IMR-90 (cell line): ENCODE results near the gene CDKL1. TPM values are rescaled to one million over a fixed set of nuclear protein-coding genes. Genes with fewer than 3 reads are reported as not detected.

Experiments
- ATAC-seq: fragments of 200-7000 bp; cut with Tn5 transposase; 2 replicates; pipeline ENCODE4 v1.9.1; 2020; ENCODE audit warnings: low read depth, mild to moderate bottlenecking, moderate library complexity
- BruUV-seq: library from RNA; stranded (reverse); fragments of 400-500 nt; replicated peaks from 2 replicates; lab custom pipeline; 2021; lab: Mats Ljungman, UMichigan
- CTCF ChIA-PET: fragments of 300-600 bp; formaldehyde crosslinking; extraction: SDS; loops from one replicate; lab custom pipeline; 2021; ENCODE audit warnings: antibody characterized with exemption; lab: Yijun Ruan, JAX
- POLR2A ChIA-PET: fragments of 300-600 bp; sonication (Branson Sonifier 250); formaldehyde crosslinking; loops from one replicate; lab custom pipeline; 2022; ENCODE audit warnings: antibody characterized with exemption; ENCODE audit not compliant: unreplicated experiment; lab: Charles Lee
- DNase-seq: peaks from one replicate; pipeline ENCODE4 v3.0.0; 2013
- H2AFZ ChIP-seq: replicated peaks from 2 replicates; pipeline ENCODE3; 2013; ENCODE audit warnings: low read length, mild to moderate bottlenecking; ENCODE audit not compliant: poor library complexity
- H2AK5ac ChIP-seq: 2 replicates; pipeline ENCODE4 v1.6.1; 2013; ENCODE audit warnings: low read depth, low read length, inconsistent platforms
- H2AK9ac ChIP-seq: replicated peaks from 2 replicates; pipeline ENCODE3; 2013; ENCODE audit warnings: mild to moderate bottlenecking, low read depth, low read length, moderate library complexity; ENCODE audit not compliant: poor library complexity
- H2BK120ac ChIP-seq: 2 replicates; pipeline ENCODE4 v1.6.1; 2013; ENCODE audit warnings: low read depth, low read length, inconsistent platforms
- H2BK15ac ChIP-seq: 3 replicates; pipeline ENCODE4 v1.6.1; 2013; ENCODE audit warnings: low read depth, low read length, inconsistent platforms
- H2BK20ac ChIP-seq: 2 replicates; pipeline ENCODE4 v1.6.1; 2013; ENCODE audit warnings: low read depth, mild to moderate bottlenecking, inconsistent platforms, low read length, moderate library complexity
- H2BK5ac ChIP-seq: 2 replicates; pipeline ENCODE4 v1.6.1; 2013; ENCODE audit warnings: mild to moderate bottlenecking, low read depth, low read length, inconsistent platforms; ENCODE audit not compliant: poor library complexity, severe bottlenecking
- H3K14ac ChIP-seq: replicated peaks from 2 replicates; pipeline ENCODE4 v1.6.1; 2013; ENCODE audit warnings: low read depth, low read length, inconsistent platforms
- H3K18ac ChIP-seq: 2 replicates; pipeline ENCODE4 v1.6.1; 2013; ENCODE audit warnings: low read depth, low read length, control low read depth
- H3K23ac ChIP-seq: 2 replicates; pipeline ENCODE4 v1.6.1; 2013; ENCODE audit warnings: low read depth, low read length, inconsistent platforms
- H3K27ac ChIP-seq: 2 replicates; pipeline ENCODE4 v1.5.1; 2013; ENCODE audit warnings: mild to moderate bottlenecking, control low read depth, low read length; ENCODE audit not compliant: insufficient read depth
- H3K27me3 ChIP-seq: 2 replicates; pipeline ENCODE4 v1.6.1; 2013; ENCODE audit warnings: low read length; ENCODE audit not compliant: control insufficient read depth, insufficient read depth
- H3K36me3 ChIP-seq: 2 replicates; pipeline ENCODE4 v1.6.1; 2013; ENCODE audit warnings: low read length, mixed read lengths; ENCODE audit not compliant: control insufficient read depth, insufficient read depth
- H3K4ac ChIP-seq: 2 replicates; pipeline ENCODE4 v1.6.1; 2013; ENCODE audit warnings: low read depth, low read length, inconsistent platforms
- H3K4me1 ChIP-seq: 2 replicates; pipeline ENCODE4 v1.6.1; 2013; ENCODE audit warnings: low read length, mixed read lengths; ENCODE audit not compliant: control insufficient read depth, insufficient read depth
- H3K4me2 ChIP-seq: 2 replicates; pipeline ENCODE4 v1.6.1; 2013; ENCODE audit warnings: low read depth, mild to moderate bottlenecking, control low read depth, low read length, moderate library complexity
- H3K4me3 ChIP-seq: 2 replicates; pipeline ENCODE4 v1.5.1; 2013; ENCODE audit warnings: low read depth, mild to moderate bottlenecking, control low read depth, low read length, moderate library complexity; ENCODE audit not compliant: insufficient read depth
- H3K56ac ChIP-seq: 2 replicates; pipeline ENCODE4 v1.6.1; 2013; ENCODE audit warnings: low read length, inconsistent platforms; ENCODE audit not compliant: insufficient read depth; ENCODE audit errors: extremely low read depth
- H3K79me1 ChIP-seq, 2 experiments: 2 replicates each; pipeline ENCODE4 v1.6.1; 2013; ENCODE audit warnings: low read length in 2 of 2, inconsistent platforms in 1 of 2, low read depth in 1 of 2
- H3K9ac ChIP-seq: 2 replicates; pipeline ENCODE4 v1.6.1; 2013; ENCODE audit warnings: low read depth, low read length, control low read depth
- H3K9me1 ChIP-seq: 2 replicates; pipeline ENCODE4 v1.6.1; 2013; ENCODE audit warnings: low read length, inconsistent platforms; ENCODE audit not compliant: insufficient read depth
- H3K9me3 ChIP-seq: 2 replicates; pipeline ENCODE4 v1.6.1; 2013; ENCODE audit warnings: low read length; ENCODE audit not compliant: control insufficient read depth, insufficient read depth
- H4K20me1 ChIP-seq: 2 replicates; pipeline ENCODE4 v1.6.1; 2013; ENCODE audit warnings: low read length, inconsistent platforms; ENCODE audit not compliant: insufficient read depth
- H4K5ac ChIP-seq: 2 replicates; pipeline ENCODE4 v1.6.1; 2013; ENCODE audit warnings: mild to moderate bottlenecking, low read depth, low read length, control low read depth
- H4K8ac ChIP-seq, 2 experiments: 2 replicates each; pipeline ENCODE4 v1.6.1; 2013; ENCODE audit warnings: low read depth in 2 of 2, low read length in 2 of 2, control low read depth in 1 of 2, inconsistent platforms in 1 of 2
- H4K91ac ChIP-seq: 2 replicates; pipeline ENCODE4 v1.6.1; 2013; ENCODE audit warnings: low read depth, low read length, inconsistent platforms; ENCODE audit not compliant: insufficient read depth
- BHLHE40 ChIP-seq: fragments of 150-350 bp; IDR thresholded peaks from 2 replicates; pipeline ENCODE4 v1.6.1; 2016; ENCODE audit warnings: mild to moderate bottlenecking, low read depth, low read length
- CEBPB ChIP-seq: IDR thresholded peaks from 2 replicates; pipeline ENCODE4 v1.6.1; 2012; ENCODE audit warnings: low read depth, low read length, improper control_type of control experiment
- FOS ChIP-seq: fragments of 150-350 bp; IDR thresholded peaks from 2 replicates; pipeline ENCODE4 v1.6.1; 2016; ENCODE audit warnings: low read depth, low read length
- MAFK ChIP-seq: IDR thresholded peaks from 2 replicates; pipeline ENCODE4 v1.6.1; 2012; ENCODE audit warnings: low read depth, low read length, improper control_type of control experiment
- NFE2L2 ChIP-seq: fragments of 150-350 bp; IDR thresholded peaks from 2 replicates; pipeline ENCODE4 v1.6.1; 2016; ENCODE audit warnings: low read depth, mild to moderate bottlenecking, low read length
- POLR2A ChIP-seq: IDR thresholded peaks from 2 replicates; pipeline ENCODE4 v1.6.1; 2012; ENCODE audit warnings: mild to moderate bottlenecking, low read depth, low read length
- RAD21 ChIP-seq: IDR thresholded peaks from 2 replicates; pipeline ENCODE4 v1.6.1; 2012; ENCODE audit warnings: low read length, improper control_type of control experiment
- USF2 ChIP-seq: fragments of 150-350 bp; IDR thresholded peaks from 2 replicates; pipeline ENCODE4 v1.6.1; 2017; ENCODE audit warnings: mild to moderate bottlenecking, antibody characterized with exemption, low read length, low read depth
- WGBS, 2 experiments: methylation state at CpG; one replicate each; pipeline versions ENCODE4 v1.1.5 to v1.1.7; 2013; ENCODE audit warnings: missing lambda C conversion rate in 2 of 2; ENCODE audit not compliant: insufficient read length in 1 of 2; ENCODE audit errors: extremely low coverage in 2 of 2; 5-methylcytosine and 5-hydroxymethylcytosine counted together
- dilution Hi-C: fragments of 300-500 bp; cut with HindIII; formaldehyde crosslinking; loops from one replicate; pipeline ENCODE4 v1.14.3; 2018; ENCODE audit warnings: low sequenced_read_pairs; ENCODE audit not compliant: unreplicated experiment
- in situ Hi-C: fragments of 300-500 bp; cut with MboI; formaldehyde crosslinking; loops from 3 replicates; pipeline ENCODE4 v1.14.3; 2019; ENCODE audit warnings: low sequenced_read_pairs, inconsistent platforms, mixed read lengths
- intact Hi-C: fragments of 100-400 bp; cut with micrococcal nuclease; formaldehyde crosslinking; loops from 2 replicates; pipeline ENCODE4 v1.10.0; 2022
- polyA plus RNA-seq, 3 experiments: library from polyadenylated mRNA; depleted of rRNA; stranded (reverse); fragments of >200 nt; gene quantifications; 2 replicates each; pipeline ENCODE4 v1.2.3, GENCODE V29; 2012; ENCODE audit warnings: low replicate concordance in 1 of 3
- total RNA-seq: library from RNA; depleted of rRNA; stranded (reverse); fragments of >200 nt; gene quantifications from 2 replicates; pipeline ENCODE4 v1.2.3, GENCODE V29; 2012

The CDKL1 gene
- total and polyA plus RNA-seq, 2 of the 4 experiments (the other 2 are of a cell fraction): 1.9 to 3.8 TPM

GRCh38 chr14:50335389-50335788 lies 61.3 kb downstream of the CDKL1 start:
- ATAC-seq (peak; percentile 58), DNase-seq (peak; percentile 72)
- peak overlapping the region; percentile 71 for H2BK5ac ChIP-seq
- peak overlapping the region; percentile 82 for H4K91ac ChIP-seq
- peak overlapping the region; percentile 54 for H3K18ac ChIP-seq
- peak overlapping the region; percentile 87 for H2BK120ac ChIP-seq
- peak overlapping the region; percentile 92 for H3K23ac ChIP-seq
- H3K9me1 ChIP-seq: peaks cover 10% of the 10 kb centered on the region
- peak overlapping the region; percentile 97 for H3K4ac ChIP-seq
- in situ Hi-C loops: no loop called here
- no TSS peak for BruUV-seq
- peak overlapping the region in 1 of 2 experiments; percentile 85; a peak in 2 of 4 replicates for H4K8ac ChIP-seq
- H4K5ac ChIP-seq: peak overlapping the region; percentile 28; the same call in 1 of the 2 replicates
- peak overlapping the region; percentile 54; the same call in 1 of the 2 replicates for H3K56ac ChIP-seq
- dilution Hi-C loops: no loop called here
- intact Hi-C loops: no loop called here
- TF ChIP-seq RAD21: no peak
- TF ChIP-seq FOS: no peak
- TF ChIP-seq CEBPB: no peak
- no peak for TF ChIP-seq MAFK
- no peak for TF ChIP-seq NFE2L2
- TF ChIP-seq USF2: peak; percentile 87
- TF ChIP-seq BHLHE40: peak; percentile 83
- TF ChIP-seq POLR2A: no peak
- no peaks in the 10 kb centered on the region for H4K20me1 ChIP-seq
- no peaks in the 10 kb centered on the region for H3K27me3 ChIP-seq
- H2BK20ac ChIP-seq: peak overlapping the region; percentile 93
- H3K36me3 ChIP-seq: no peaks in the 10 kb centered on the region
- H2AK5ac ChIP-seq: peak overlapping the region; percentile 62
- peaks cover 0 to 12% of the 10 kb centered on the region in 2 experiments; a peak in 2 of 4 replicates for H3K79me1 ChIP-seq
- ChIA-PET CTCF (interaction anchor here (0.7 to 2.1 kb wide), 3 partner anchors 14 to 196 kb away, joined by 3 to 8 read pairs (median 5); no protein-coding TSS in a partner anchor), POLR2A (interaction anchor here (1.2 kb wide), 1 partner anchor 9 kb away, joined by 9 read pairs; no protein-coding TSS in a partner anchor)
- H3K4me3 ChIP-seq: no peak overlapping the region
- H3K14ac ChIP-seq: peak overlapping the region; percentile 86
- no peaks in the 10 kb centered on the region for H3K9me3 ChIP-seq
- H3K9ac ChIP-seq: 0 out of 2 replicates have a peak overlapping the region, but pooled peaks have one; percentile 36
- WGBS, 2 experiments: 18% methylated on average over 6 of the region's 7 CpGs; no CpG with 5 or more reads in 1 of the 2 experiments
- peak overlapping the region; percentile 82 for H2AFZ ChIP-seq
- peak overlapping the region; percentile 94; the same call in 2 of the 3 replicates for H2BK15ac ChIP-seq
- no peak overlapping the region; the same call in none of the 2 replicates for H3K4me2 ChIP-seq
- peaks cover 14% of the 10 kb centered on the region for H3K4me1 ChIP-seq
- peak overlapping the region; percentile 79 for H3K27ac ChIP-seq
- peak overlapping the region; percentile 84 for H2AK9ac ChIP-seq
